ENCODE results near the gene SNX24. TPM values are rescaled to one million over a fixed set of nuclear protein-coding genes. Genes with fewer than 3 reads are reported as not detected.

The SNX24 gene
- total RNA-seq, 4 donors from 2014 or later = 13.3 to 21.5 (median 17.9) TPM

DNA sequence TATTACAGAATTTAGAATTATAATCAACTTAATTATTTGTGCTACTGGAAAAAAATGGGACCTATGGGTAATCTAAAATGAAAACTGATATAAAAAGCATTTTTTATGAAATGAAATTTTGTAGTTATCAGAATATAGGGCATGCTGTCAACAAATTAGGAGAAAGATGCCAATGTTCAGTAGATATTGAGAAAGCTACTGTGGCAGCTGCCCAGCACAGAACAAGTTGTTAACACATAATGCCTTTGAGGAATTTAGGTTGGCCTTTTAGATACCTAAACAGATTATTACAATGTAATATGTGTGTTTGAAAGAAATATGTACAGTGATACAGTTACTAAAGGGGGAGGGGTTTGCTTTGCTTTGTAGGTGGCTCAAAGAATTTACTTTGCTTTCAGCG is 137.0 kb downstream of the SNX24 start:
- no peak for DNase-seq (ENCODE audit: low spot score)
- ATAC-seq (ENCODE audit: low FRiP score) = no peak
- TF ChIP-seq, protein P1, sequence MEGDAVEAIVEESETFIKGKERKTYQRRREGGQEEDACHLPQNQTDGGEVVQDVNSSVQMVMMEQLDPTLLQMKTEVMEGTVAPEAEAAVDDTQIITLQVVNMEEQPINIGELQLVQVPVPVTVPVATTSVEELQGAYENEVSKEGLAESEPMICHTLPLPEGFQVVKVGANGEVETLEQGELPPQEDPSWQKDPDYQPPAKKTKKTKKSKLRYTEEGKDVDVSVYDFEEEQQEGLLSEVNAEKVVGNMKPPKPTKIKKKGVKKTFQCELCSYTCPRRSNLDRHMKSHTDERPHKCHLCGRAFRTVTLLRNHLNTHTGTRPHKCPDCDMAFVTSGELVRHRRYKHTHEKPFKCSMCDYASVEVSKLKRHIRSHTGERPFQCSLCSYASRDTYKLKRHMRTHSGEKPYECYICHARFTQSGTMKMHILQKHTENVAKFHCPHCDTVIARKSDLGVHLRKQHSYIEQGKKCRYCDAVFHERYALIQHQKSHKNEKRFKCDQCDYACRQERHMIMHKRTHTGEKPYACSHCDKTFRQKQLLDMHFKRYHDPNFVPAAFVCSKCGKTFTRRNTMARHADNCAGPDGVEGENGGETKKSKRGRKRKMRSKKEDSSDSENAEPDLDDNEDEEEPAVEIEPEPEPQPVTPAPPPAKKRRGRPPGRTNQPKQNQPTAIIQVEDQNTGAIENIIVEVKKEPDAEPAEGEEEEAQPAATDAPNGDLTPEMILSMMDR (IDR thresholded peaks at IDR 0.05) = no peak

DNA sequence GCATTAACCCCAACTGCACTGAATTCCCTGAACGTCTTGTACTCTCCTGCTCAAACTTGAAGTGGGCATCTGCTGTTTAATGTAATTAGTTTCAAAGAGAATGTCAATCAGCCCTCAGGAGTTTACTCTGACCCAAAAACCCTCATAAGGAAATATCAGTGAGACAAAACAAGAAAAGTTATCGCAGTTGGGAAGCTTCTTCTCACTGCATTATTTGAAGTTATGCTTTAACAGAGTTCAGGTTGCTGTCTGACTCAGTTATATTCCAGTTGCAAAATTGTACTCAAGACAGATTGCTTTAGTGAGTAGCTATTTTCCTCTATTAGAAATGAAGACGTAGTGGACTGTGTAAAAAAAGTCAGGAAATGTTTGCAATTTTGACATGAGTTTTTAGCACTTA is 139.0 kb downstream of the SNX24 start:
- TF ChIP-seq, protein P1 (IDR thresholded peaks at IDR 0.05) = no peak
- ATAC-seq (ENCODE audit: low FRiP score) (no peak), DNase-seq (ENCODE audit: low spot score) (no peak)

DNA sequence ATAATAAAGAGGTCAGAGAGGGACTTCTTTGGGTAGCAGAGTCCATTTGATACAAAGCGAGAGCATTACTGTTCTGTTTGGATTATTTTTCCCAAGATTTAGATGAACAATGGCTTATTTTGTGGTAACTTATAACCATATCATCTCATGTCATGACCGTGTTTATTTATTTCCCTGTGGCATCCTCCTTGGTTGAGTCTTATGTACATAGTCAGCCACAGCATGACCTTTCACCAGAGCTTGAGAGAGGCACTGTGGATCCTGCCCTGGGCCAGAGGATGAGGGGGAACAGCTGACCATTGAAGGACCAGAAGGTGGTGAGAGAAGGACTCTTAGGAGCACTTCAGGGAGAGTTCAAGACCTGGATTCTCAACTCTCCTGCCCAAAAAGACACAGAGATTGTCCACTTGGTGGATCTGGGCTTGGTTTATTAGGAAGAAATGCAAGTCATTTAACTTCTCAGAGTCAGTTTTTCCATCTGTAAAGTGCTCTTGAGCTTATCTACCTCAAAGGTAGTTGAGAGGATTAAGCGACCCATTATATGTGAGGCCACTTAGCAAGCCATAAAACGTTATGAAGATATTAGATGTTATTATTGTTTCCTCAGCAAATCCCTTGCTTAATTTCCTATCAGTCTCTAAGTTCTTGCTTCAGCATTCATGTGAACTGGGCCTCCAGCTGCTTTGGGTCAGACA is 139.7 kb downstream of the SNX24 start:
- TF ChIP-seq, protein P1 (IDR thresholded peaks at IDR 0.05) = no peak
- DNase-seq (ENCODE audit: low spot score) (no peak), ATAC-seq (ENCODE audit: low FRiP score) (no peak)

DNA sequence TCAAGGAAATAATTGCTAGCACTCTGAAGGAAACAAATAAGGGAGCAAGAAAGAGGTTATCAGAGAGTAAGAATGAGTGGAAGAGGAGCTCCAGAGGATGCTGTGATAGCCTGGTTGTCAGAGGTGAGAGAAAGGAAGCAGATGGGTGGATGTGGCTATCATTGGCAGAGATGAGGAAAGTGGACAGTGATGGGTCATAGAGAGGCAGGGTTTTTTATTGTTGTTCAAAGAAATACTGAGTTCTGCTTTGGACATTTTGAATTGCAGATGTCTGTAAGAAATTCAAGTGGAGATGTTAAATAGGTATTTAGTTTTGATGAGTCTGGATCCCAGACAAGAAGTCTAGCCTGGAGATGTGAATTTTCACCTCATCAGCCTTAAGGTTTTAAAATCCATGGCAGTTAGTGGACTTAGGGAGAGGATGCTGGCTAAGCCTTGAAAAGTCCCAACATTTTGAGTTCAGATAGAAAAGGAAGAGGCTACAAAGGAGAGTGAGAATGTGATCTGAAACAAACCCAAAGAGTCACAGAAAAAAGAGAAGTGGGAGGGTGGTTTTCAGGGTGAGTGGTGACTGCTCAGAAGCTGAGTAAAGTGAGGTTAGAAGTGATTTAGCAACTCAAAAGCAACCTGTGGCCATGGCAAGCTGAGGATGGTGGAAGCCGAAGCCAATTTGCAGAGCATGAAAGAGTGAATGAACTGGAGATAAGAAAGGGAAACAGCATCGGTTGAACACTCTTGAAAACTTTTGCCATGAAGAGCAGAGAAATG is 140.7 kb downstream of the SNX24 start:
- ATAC-seq (ENCODE audit: low FRiP score) (no peak), DNase-seq (ENCODE audit: low spot score) (no peak)
- TF ChIP-seq, protein P1 (IDR thresholded peaks at IDR 0.05) = no peak

DNA sequence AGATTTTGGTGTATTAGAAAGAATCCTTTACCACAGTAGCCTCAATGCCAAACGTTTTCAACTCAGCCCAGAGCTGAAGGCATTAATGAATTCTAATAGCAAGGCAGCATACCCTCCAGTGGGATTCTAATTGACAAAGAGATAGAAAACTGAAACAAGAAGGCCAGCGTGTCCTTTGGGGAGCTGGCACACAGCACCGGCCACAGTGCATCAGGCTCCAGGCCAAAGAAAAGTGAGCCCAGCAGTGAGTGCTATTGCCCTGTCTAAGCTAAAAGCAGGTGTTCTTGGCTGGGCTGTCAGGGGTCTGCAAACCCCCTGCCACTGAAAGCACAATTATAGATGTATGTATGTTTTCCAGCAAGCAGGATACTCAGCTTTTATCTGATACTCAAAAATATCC is 150.7 kb downstream of the SNX24 start:
- DNase-seq (ENCODE audit: low spot score) = no peak
- TF ChIP-seq, protein P1 (IDR thresholded peaks at IDR 0.05) = no peak
- ATAC-seq (ENCODE audit: low FRiP score) = no peak

DNA sequence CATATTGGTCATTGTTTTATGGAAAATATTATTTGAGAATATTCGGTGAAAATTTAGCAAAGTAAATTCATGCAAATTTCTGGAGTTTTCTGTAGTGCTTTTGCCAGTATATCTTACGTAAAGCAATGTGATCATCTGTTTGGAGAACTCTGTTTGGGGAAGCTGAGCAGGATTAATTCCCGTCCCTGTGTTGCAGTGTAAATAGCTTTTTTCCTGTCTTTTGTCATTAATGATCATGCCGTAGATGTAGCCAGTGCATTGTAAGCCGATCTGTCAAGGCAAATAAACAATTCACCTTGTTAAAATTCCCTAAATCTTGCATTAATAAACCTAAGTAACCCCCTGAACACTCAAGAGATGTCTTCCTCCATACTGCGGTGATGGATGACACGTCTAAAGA is 151.9 kb downstream of the SNX24 start:
- ATAC-seq (ENCODE audit: low FRiP score) = no peak
- TF ChIP-seq, protein P1 (IDR thresholded peaks at IDR 0.05) = no peak

More for the DNA sequence above, 151.9 kb downstream of the SNX24 start:
- DNase-seq (ENCODE audit: low spot score) = no peak

Data from omental fat pad (tissue), 4 donors.